ENCODE data around the gene TVP23B.
"Not testable (repeated sequence)": the region's sequence is repeated elsewhere in the genome, so short reads cannot be mapped to it uniquely, and the experiment has no call there.

- TF ChIP-seq YY1 (IDR thresholded peaks at IDR 0.05; ENCODE audit: low read depth); CTCF (IDR thresholded peaks at IDR 0.05); EZH2phosphoT487 (IDR thresholded peaks at IDR 0.05; ENCODE audit: borderline replicate concordance, low read depth); SMC3 (IDR thresholded peaks at IDR 0.05; ENCODE audit: low read depth, low read length); REST (IDR thresholded peaks at IDR 0.05; ENCODE audit: low read depth, low read length); EP300 (IDR thresholded peaks at IDR 0.05; ENCODE audit: borderline replicate concordance in 1 of 2, low read depth in 1 of 2, low read length in 1 of 2); POLR2AphosphoS5 (IDR thresholded peaks at IDR 0.05; ENCODE audit: low read depth, low read length); SIN3A (IDR thresholded peaks at IDR 0.05; ENCODE audit: borderline replicate concordance, low read depth, low read length); GABPA (IDR thresholded peaks at IDR 0.05; ENCODE audit: low read depth); TEAD4 (IDR thresholded peaks at IDR 0.05; ENCODE audit: borderline replicate concordance, insufficient read depth): not testable (repeated sequence)
- TF ChIP-seq, protein P1, sequence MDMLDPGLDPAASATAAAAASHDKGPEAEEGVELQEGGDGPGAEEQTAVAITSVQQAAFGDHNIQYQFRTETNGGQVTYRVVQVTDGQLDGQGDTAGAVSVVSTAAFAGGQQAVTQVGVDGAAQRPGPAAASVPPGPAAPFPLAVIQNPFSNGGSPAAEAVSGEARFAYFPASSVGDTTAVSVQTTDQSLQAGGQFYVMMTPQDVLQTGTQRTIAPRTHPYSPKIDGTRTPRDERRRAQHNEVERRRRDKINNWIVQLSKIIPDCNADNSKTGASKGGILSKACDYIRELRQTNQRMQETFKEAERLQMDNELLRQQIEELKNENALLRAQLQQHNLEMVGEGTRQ (IDR thresholded peaks at IDR 0.05; ENCODE audit: borderline replicate concordance, low read depth, low read length), result not testable (repeated sequence)
These were observed 5.0 kb downstream of the TVP23B start for GRCh38 chr17:18785933-18786332.
